Stimulated activated CD4-positive, alpha-beta T cell treated with anti-CD3 and anti-CD28 coated beads, Interleukin-2, amount 100 ng/mL, for 24 hours (primary cell): ENCODE results near the gene SLC25A13.
"Not testable (repeated sequence)": the region's sequence is repeated elsewhere in the genome, so short reads cannot be mapped to it uniquely, and the experiment has no call there.

Source experiments
- DNase-seq, 2 donors: peaks; one replicate each; pipeline ENCODE4 v3.0.0-alpha.2; 2020

SLC25A13 gene

DNA sequence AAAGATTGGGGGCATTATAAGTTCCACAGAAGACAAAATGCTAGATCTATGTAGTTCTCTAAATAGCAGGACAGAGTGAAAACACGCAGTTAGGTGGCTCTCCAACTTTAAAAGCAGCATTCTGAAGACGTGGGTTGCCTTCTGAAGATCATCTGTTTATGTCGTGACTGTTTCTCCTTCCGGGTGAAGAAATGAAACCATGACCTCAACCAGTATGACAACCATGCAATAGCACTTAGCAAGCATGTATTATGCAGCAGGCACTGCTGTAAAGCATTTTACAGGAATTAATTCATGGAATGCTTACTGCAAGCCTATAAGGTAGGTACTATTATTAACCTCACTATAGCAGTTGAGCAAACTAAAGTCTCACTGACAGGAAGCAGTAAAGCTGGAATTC lies 125.2 kb downstream of the SLC25A13 start:
- no peak for DNase-seq

DNA sequence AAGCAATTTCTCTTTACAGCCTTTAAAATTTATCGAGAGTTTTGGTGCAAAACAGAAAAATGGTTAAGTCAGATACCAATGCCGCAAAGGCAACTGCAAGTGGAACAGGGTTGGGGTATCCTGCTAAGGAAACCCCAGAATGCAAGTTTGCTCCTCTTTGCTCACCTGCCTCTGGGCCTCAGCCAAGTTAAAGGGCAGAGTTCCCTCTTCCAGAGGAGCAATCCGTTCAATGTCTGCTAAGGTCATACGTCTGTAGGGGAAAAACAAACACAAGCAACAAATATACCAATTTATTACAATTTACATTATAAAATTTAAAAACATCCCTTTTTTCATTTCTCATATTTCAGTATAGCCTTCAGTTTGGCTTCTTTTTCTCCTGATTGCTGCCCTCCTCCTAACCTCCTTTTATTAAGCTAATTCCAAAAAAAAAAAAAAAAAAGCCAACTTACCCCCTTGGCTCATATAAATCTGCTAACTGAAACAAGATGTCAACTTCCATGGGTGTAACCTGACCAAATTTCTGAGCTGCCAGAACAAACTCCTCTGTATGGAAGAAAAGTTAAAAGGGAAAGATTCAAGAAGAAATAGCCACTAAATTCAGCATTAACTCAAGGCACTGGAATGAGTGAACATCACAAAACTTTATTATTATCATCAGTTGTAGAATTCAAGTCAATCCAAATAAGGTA lies 132.6 kb downstream of the SLC25A13 start:
- DNase-seq: no peak

DNA sequence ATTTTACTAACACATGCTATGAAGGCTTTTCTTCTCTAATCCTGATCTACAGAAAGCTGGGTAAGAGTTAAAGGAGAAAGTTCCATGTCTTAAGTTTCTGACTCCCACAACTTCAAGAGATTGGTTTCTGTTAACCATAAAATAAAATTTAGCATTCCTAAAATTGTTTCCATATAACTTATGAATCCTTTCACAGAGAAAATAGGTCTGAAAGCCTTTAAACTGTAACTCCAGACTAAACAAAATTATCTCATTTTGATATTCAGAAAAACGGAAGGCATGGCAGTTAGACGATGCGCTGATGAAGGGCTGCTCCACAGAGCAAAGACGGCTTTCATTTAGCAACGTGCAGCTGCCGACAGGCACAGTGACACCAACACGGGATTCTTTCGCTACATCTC lies 133.3 kb downstream of the SLC25A13 start:
- DNase-seq: no peak

DNA sequence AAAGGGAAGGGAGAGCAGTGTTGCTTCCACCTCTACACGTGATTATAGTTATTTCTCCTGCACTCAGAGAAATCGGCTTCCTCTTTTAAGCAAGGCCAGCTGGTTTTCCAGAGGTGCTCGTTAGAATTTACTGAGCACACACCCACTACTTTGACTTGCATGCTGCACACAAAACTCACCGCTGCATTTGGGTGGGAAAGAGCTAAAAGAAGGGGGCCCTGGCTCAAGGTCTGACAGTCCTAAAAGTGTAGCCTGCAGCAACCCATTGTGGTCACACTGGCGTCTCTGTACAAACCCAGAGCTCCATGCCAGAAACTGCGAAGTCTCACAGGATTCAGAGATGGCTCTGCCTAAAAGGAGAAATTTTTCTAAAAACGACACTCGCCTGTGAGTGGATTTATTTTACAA lies 133.7 kb downstream of the SLC25A13 start:
- no peak for DNase-seq

DNA sequence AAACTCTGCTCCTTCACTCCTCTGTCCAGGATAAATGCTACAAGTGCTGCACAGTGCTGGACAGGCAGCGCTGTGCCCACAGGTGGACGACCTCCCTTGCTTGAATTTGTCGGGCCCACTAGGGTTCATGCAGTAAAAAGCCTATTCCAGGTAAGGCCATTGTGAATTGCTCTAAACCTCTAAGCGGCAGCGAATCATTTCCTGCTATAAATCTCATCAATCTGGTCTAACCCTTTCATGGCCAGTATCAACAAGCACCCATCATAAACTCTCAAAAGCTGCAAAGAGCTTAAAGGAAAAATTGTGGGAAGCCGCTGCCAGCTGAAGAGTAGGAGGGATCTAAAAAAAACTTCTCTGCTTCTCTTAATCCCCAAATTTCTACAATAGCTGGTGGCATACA lies 134.2 kb downstream of the SLC25A13 start:
- no peak for DNase-seq

DNA sequence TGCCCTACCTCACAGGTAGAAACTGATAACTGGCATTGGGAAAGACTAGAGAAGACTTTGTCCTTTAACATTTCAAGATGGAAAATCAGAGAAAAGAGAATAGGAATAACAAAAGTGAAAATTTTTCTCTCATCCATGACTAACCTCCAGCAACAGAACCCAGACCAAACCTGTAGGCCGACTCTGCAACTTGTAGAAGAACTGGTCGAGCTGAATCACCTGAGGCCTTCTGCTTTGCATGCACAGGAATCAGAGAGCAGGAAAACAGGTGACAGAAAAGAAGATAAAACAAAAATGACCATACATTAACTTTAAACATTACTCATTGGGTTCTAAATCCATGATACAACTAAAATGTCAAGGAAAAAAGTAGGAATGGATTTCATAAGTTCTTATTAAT lies 137.1 kb downstream of the SLC25A13 start:
- no peak for DNase-seq

DNA sequence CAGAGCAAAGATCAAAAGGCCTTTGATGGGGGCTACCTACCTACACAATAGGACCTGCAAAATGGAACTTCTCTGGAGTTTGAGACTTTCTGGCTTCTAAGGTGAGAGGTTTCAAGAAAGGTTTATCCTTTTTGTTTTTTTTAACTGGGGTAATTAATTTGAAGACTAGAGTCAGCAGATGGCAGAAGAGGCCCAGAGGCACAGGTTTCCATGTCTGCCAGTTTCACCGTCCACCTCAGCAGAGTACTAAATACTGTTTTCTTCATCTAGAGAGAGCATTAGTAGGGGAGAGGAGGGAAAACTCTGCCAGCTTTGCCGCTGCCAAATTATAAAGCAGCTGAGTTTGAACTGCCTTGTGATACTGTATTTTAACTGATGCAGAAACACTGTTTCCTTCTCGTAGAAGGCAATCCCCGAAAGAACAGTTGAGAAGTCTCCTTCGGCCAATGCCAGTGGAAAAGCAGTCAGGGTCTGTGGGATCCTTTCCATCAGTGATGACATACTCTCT lies 138.7 kb downstream of the SLC25A13 start:
- no peak for DNase-seq

DNA sequence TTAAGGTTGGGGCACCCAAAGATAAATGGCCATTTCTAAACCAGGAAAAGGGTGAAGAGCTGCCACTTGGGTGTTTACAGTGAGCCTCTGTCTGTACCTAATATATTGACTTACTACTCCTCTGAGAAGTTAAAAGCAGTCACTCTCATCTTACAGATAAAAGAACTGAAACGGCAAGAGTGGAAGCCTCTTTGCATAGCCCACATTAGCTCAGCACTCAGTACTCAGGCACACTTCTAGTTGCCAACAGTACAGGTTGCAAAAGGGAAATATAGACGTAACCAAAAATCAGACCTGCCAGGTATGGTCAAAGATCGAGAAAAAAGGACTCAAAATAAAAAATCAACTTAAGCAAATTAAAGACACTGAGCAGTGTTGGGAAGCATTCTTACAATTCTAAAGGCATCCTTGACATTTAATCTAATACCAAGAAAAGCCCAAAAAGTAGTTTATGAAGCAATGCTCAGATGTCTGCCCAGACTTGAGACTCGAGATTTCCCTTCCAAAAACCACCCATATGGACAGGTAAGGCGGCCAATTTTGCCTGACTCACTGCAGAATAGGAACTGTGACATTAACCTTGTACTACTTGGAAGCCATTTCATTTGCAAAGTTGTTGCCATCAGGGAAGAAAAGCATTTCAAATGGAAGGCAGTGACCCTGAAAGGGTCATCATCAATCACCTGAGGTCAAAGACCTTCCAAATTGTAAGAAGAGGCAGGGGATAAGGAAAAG lies 139.3 kb downstream of the SLC25A13 start:
- no peak for DNase-seq

DNA sequence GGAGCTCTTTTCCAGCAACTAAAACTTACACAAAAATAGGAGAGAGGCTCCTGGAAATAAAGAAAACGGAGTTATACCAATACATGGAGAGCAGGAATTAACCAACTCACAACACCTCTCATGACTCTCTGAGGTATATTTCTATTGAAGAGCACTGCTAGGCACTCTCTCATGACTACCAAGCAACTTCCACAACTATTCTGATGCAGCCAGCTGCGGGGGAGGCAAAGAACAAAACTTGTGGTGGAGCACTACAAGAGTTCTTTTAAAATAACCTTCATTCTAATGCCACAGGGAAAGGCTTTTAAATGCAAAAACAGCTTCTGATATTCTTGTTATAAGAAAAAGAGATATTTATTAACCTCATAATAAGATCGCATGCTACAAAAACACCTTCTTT lies 140.7 kb downstream of the SLC25A13 start:
- no peak for DNase-seq

DNA sequence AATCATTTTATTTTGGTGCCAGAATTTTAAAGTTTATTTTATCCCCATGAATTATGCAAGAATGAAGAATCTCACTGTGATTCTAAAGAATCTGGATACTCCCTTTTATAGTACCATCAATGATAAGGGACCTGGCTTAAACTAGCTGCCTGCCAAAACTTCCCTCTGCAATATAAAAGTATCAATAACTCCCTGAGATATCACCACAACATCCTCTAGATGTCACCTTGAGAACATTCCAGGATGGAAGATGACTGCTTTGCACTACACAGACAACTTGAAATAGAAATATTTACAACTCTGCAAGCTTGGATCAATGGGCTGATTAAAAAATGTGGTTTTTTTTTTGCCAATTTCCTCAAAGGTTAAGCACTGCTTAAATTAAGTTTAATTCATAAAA lies 142.1 kb downstream of the SLC25A13 start:
- no peak for DNase-seq

DNA sequence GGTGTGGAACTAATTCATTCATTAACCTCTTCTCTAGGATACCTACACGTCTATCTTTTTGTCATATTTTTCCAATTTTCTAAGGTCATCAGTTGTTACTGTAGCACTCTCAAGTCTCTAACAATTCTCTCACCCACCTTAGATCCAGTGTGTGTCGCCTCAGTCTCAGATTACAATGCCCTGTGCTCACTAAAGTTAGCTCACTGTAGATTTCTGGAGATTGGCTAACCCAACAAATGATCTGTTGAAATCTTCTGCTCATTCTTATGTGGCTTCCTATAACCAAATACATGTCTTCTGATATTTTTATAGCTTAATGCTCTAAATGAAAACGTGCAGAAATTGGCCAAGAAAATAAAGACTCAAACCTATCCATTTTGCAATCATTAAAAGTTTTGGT lies 142.6 kb downstream of the SLC25A13 start:
- no peak for DNase-seq

DNA sequence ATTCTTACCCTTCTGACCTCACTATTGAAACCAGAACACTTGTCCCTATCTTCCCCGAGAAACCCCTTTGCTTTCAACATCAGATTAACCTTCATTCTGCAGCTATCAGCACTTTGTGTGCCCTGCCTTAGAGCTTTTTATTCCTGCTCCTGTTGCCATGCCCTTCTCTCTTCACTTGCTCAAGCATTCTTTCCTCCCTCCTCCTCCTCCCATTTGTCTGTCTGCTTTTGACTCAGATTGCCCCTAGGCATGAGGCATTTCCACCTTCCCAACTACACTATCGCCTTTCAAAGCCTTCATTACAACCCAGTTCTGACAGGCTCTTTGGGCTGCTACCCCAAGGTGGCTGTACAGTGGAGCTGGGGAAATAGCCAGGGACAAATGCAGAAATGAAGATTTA lies 143.3 kb downstream of the SLC25A13 start:
- no peak for DNase-seq

DNA sequence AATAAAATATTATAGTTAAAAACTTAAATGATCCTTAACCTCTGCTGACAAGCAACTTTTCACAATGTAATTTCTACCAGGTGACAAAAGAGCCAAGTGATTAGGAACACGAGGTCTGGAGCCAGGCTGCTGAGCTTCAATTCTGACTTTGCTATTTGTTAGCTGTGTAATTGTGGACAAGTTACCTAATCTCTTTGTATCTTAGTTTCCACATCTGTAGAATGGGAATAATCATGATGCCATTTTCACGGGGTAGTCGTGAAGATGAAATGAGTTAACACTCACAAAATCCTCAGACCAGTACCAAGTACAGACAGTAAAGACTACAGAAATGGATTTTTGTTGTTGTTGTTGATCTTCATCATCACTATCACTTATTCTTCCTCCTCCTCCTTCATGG lies 144.5 kb downstream of the SLC25A13 start:
- no peak for DNase-seq

DNA sequence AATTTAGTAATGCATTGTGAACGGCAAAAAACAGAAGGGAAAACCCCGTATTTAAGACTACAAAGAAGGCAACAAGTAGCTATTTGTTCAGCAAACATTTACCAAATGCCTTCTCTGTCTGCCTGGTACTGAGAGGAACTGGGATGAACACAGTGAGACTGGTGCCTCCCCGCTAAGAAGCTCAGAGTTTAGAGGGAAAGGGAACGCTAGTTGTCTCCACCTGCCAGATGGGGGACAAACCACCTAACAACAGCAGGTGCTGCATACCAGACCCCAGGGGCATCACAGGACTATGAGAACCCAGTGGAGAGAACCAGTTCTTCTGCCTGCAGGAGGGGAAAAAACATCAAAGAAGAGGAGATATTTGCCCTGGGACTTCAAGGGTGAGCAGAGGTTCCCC lies 147.1 kb downstream of the SLC25A13 start:
- DNase-seq: no peak

DNA sequence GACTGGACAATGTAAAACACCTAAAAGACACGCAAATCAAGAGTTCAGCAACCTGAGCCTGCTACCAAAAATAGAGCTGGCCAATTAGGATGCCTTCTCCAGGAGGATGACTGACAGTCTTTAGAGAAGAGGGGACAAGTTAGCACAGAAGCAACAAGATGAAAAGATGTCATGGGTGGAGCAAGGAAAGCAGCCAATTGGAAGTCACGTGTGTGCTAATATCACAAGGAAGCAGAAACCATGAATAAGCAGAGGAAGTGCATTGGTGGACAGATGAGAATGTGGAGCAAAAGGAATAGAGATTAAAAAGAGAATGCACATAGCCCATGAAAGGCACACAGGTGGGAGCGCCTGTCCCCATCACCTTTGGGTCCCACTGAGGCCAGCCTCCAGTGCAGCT lies 148.1 kb downstream of the SLC25A13 start:
- no peak for DNase-seq

DNA sequence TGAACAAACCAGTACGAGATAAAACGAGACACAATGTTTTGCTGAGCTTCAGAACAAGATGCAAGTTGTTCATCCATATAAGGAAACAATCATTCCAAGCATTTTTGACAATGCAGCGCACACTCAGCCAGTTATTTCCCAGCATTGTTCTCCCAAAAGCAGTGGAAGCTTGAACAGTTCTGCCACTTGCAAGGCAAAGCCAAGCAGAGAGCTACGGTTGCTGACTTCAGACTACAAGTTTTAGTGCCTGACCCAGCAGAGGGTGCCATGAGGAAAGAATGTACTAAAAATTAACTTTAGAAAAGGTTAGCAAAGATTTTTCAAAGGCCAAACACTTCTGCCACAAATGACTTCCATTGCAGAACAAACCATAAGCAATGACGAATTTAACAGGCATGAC lies 152.5 kb downstream of the SLC25A13 start:
- no peak for DNase-seq

DNA sequence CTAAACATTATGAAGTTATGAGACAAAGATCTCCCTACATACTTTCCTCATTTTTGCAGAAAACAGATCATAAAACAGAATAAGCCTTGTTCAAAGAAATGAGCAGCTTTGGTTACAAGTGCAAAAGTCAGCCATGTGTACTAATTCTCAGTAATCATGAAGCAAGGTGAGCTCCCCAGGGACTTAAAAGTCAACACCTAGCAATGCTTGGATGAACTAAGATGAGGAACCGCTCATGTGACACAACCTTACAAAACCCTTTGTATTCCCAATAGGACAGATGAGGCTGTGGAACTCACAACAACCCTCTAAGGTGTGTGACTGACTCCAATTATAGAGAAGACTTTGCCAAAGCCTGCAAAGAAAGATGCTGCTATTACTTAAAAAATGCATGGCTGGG lies 154.5 kb downstream of the SLC25A13 start:
- no peak for DNase-seq

DNA sequence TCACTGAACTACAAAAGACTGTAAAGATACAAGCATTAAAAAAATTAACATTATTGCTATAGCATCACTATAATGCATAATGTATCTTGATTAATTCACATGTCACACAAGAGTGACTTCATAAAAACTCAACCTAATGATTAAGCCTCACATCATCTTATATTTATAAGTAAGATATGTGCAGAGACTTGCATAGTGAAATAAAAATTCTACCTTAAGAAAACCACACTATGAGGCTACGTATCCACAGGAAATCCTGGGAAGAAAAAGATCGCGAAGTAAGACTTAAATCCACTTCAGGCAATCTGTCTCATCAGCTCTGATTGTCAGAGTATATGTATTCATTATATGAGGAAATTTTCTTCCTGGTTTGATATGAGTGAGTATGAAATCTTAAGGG lies 160.0 kb downstream of the SLC25A13 start:
- no peak for DNase-seq

DNA sequence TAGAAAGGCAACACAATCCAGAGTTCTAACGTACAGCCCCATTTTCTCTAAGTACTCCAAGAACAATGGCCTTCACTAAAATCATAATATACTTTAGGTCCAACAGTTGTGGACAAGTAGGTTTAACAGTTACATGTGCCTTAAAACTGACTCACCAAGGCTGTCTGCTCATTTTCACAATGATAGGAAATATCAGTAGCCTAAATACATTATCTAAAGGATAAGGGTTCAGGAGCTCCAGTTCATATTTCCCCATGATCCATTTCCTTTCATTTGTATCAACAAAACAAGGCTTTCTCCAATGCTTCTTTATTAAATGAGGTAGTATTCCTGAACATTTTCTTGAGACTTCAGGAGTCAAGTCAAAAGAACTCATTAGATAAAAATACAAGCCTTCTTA lies 164.0 kb downstream of the SLC25A13 start:
- DNase-seq: no peak

DNA sequence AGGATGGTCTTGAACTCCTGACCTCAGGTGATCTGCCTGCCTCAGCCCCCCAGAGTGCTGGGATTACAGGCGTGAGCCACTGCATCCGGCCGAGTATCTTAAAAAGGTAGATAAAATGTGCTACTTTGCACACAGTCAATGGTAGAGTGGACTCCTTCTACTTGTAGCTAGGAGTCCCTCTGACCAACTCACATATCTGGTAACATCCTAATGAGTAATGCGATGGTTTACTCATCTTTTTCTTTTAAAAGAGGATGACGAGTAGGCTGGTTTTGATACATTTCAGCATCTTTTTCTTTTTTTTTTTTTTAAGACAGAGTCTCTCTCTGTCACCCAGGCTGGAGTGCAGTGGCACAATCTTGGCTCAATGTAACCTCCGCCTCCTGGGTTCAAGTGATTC lies 167.4 kb downstream of the SLC25A13 start:
- not testable (repeated sequence) for DNase-seq

DNA sequence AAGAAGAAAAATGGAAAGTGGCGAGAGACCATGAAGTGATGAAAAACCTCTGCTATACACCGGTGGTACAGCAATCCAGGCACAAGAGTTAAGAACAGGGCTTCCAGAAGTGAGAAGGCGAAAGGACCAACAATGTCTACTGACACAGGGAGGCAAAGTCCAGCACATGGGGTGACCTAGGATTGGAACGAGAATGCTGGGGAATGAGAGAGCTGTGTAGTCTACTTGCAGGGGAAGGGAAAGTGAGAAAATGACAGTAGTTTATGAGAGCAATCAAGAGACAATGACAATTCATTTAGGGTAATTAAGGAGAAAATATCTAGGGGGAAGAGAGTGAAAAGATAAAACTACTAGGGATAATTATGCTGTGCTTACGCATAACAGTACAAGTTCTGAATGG lies 169.2 kb downstream of the SLC25A13 start:
- no peak for DNase-seq

DNA sequence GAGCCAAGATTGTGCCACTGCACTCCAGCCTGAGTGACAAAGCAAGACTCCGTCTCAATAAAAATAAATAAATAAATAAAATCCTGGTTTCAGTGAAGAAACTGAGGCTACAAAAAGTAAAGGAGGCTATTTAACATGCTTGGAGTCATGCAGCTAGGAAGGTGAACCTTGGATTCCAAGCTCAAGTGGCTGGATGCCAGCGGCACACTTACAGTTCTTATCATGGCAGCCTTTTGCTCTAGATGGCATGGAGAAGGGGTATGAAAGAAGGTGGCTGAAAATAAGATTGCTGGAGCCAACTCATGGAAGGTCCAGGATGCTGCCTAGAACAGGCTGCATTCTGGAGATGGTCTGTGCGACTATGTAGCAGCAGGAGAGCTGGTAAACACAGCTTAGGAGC lies 170.0 kb downstream of the SLC25A13 start:
- DNase-seq: no peak

DNA sequence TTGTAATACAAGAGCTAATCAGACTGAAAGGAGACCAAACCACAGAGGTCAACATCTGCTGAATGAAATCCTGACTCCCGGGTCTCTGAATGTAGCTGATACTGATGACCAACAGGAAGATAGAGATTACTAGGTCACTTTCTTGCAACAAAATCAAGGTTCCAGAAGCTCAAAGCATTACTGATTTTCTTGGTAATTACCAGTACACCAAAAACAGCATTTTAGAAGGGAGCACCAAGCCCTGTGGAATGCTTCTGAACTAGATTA lies 177.7 kb downstream of the SLC25A13 start:
- no peak for DNase-seq

DNA sequence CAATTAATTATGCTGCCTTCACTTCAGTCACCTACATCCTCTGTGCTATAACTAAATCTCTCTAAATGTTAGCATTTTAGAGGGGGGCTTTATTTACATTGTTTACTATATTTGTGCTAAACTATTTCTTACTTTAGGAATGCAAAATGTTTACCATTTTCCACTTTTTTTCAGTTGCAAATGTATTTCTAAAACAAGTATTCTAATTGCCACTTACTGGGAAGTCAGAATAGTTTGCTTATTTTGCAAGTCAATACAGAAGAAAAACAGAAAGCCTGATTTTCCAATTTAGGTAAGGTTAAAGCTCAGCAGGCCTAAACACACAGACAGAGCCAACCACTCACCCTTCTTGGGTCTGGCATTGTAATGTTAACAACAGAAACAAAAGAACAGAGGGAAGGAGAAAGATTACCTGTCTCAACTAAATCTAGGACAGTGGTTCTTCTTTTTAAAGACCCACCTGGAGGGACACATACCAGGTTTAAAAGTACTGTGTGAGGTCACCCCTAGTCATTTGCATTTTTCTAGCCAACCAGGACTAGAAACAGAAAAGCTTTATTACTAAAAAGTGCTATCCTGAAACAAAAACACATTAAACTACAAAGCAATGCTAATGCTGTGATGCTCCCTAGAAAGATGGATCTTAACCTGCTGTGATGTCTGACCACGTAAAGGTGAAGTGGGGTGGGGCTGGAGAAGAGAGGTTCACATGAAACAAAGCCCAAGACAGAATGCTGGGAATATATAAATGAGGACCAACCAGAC lies 178.2 kb downstream of the SLC25A13 start:
- no peak for DNase-seq
